Loucy (cell line): ENCODE data around the gene LDLRAD4.

Experiments
- H2AFZ ChIP-seq: fragments of 200-600 bp; sonication (generic); 2 replicates; pipeline ENCODE4 v1.6.0; 2016; ENCODE audit warnings: antibody characterized with exemption, mild to moderate bottlenecking, low read length, moderate library complexity
- H3F3A ChIP-seq: fragments of 200-600 bp; 2 replicates; pipeline ENCODE4 v1.6.0; 2016; ENCODE audit warnings: antibody characterized with exemption, low read depth, mild to moderate bottlenecking
- H3K27me3 ChIP-seq: fragments of 200-600 bp; sonication (generic); 2 replicates; pipeline ENCODE4 v1.6.1; 2014; ENCODE audit warnings: low read length, mild to moderate bottlenecking; ENCODE audit not compliant: insufficient read depth, poor library complexity, severe bottlenecking
- H3K36me3 ChIP-seq: fragments of 200-600 bp; sonication (generic); 2 replicates; pipeline ENCODE4 v1.6.1; 2016; ENCODE audit warnings: low read length; ENCODE audit not compliant: insufficient read depth
- H3K4me1 ChIP-seq: fragments of 200-600 bp; sonication (generic); 2 replicates; pipeline ENCODE4 v1.5.1; 2014; ENCODE audit warnings: low read length, mild to moderate bottlenecking; ENCODE audit not compliant: insufficient read depth, poor library complexity, severe bottlenecking
- H3K4me2 ChIP-seq: fragments of 200-600 bp; sonication (generic); 2 replicates; pipeline ENCODE4 v1.6.0; 2014; ENCODE audit warnings: antibody characterized with exemption, low read length, low read depth, mild to moderate bottlenecking; ENCODE audit not compliant: poor library complexity, severe bottlenecking
- H3K4me3 ChIP-seq: fragments of 200-600 bp; sonication (generic); 2 replicates; pipeline ENCODE4 v1.5.1; 2014; ENCODE audit warnings: low read length, mild to moderate bottlenecking, mixed read lengths; ENCODE audit not compliant: poor library complexity, severe bottlenecking
- H3K79me2 ChIP-seq: fragments of 200-600 bp; sonication (generic); 2 replicates; pipeline ENCODE4 v1.6.1; 2014; ENCODE audit warnings: low read length; ENCODE audit not compliant: insufficient read depth
- H3K9ac ChIP-seq: fragments of 200-600 bp; sonication (generic); 2 replicates; pipeline ENCODE4 v1.6.0; 2014; ENCODE audit warnings: mild to moderate bottlenecking, low read depth, low read length, moderate library complexity; ENCODE audit not compliant: poor library complexity, severe bottlenecking
- H3K9me2 ChIP-seq: fragments of 200-600 bp; sonication (generic); replicated peaks from 2 replicates; pipeline ENCODE4 v1.6.1; 2016; ENCODE audit warnings: low read depth, low read length, mixed read lengths
- H3K9me3 ChIP-seq: fragments of 200-600 bp; sonication (generic); 2 replicates; pipeline ENCODE4 v1.6.1; 2014; ENCODE audit warnings: mild to moderate bottlenecking, antibody characterized with exemption, low read length, low read depth; ENCODE audit not compliant: insufficient read depth
- H4K20me1 ChIP-seq: fragments of 200-600 bp; sonication (generic); 2 replicates; pipeline ENCODE4 v1.6.0; 2014; ENCODE audit warnings: antibody characterized with exemption, low read length, mild to moderate bottlenecking; ENCODE audit not compliant: insufficient read depth, poor library complexity, severe bottlenecking
- EZH2phosphoT487 ChIP-seq: fragments of 200-600 bp; IDR thresholded peaks from 2 replicates; pipeline ENCODE4 v1.6.1; 2018; ENCODE audit warnings: antibody characterized with exemption, mild to moderate bottlenecking, moderate library complexity, borderline replicate concordance
- TF ChIP-seq, protein P1 (sequence below): fragments of 200-600 bp; sonication (generic); conservative IDR thresholded peaks from 2 replicates; pipeline ENCODE4 v1.5.1; 2014; ENCODE audit warnings: mild to moderate bottlenecking, antibody characterized with exemption, low read length

Gene LDLRAD4

DNA sequence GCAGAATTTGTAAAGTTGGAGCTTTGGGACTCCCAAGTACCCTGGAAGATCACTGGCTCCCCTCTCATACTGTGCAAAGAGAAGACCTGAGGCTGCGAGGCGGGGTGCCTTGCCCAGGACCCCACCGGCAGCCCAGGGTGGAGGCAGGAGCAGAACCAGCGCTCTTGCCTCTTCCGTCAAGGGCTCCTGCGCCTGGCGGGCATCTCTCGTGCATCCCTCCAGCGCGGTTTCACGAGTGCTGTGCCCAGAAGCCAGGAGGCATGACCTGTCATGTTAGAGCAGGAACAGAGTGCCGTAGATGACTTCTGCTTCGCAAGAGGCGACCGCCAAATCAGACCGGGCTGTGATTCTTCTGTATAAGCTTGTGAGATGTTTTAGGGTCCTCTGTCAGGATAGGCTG, 77.3 kb downstream of the LDLRAD4 start:
- H3K9ac ChIP-seq = no peak overlapping the region
- H3K79me2 ChIP-seq = 0 out of 2 replicates have a peak, but pooled peaks cover 8% of the 10 kb centered on the region
- no peaks in the 10 kb centered on the region for H3K9me2 ChIP-seq
- H3K27me3 ChIP-seq = no peaks in the 10 kb centered on the region
- no peaks in the 10 kb centered on the region for H3K9me3 ChIP-seq
- no peaks in the 10 kb centered on the region for H3F3A ChIP-seq
- no peaks in the 10 kb centered on the region for H4K20me1 ChIP-seq
- TF ChIP-seq, protein P1, sequence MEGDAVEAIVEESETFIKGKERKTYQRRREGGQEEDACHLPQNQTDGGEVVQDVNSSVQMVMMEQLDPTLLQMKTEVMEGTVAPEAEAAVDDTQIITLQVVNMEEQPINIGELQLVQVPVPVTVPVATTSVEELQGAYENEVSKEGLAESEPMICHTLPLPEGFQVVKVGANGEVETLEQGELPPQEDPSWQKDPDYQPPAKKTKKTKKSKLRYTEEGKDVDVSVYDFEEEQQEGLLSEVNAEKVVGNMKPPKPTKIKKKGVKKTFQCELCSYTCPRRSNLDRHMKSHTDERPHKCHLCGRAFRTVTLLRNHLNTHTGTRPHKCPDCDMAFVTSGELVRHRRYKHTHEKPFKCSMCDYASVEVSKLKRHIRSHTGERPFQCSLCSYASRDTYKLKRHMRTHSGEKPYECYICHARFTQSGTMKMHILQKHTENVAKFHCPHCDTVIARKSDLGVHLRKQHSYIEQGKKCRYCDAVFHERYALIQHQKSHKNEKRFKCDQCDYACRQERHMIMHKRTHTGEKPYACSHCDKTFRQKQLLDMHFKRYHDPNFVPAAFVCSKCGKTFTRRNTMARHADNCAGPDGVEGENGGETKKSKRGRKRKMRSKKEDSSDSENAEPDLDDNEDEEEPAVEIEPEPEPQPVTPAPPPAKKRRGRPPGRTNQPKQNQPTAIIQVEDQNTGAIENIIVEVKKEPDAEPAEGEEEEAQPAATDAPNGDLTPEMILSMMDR = no peak
- no peak for TF ChIP-seq EZH2phosphoT487
- H3K4me3 ChIP-seq = no peak overlapping the region
- H3K36me3 ChIP-seq = no peaks in the 10 kb centered on the region
- peaks cover 19% of the 10 kb centered on the region for H3K4me1 ChIP-seq
- H2AFZ ChIP-seq = no peak overlapping the region
- no peak overlapping the region for H3K4me2 ChIP-seq

DNA sequence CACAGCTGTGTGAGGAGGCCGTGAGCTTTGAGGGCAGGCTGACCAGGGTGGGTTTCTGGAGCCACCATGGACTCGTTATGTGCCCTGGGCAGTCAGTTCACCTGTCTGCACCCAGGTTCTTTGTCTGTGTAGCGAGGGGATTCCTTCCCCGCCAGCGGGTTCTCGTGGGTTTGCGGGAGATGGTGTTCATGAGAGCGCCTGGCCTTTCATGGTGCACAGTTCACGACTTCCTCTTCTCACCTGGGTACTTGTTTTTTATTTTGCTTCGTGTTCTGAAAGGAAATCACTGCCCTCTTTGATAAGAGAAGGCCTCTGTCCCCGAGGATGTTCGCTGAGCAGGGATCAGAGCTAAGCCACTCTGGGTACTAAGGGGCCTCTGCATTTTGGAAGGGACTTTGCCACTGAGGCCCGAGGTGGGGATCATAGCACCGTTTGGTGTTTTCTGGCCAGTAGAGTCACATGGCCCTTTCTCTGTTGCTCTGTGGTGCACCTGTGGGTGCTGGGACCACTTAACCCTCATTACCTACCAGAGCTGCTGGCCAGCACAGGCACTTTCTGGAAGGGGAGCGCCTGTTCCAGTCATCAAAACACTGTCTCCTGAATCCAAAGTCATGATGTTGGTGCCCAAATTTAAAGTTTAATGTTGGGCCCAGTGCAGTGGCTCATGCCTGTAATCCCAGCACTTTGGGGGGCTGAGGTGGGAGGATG, 78.5 kb downstream of the LDLRAD4 start:
- Histone ChIP-seq H3K9ac (no peak overlapping the region), H3K79me2 (0 out of 2 replicates have a peak, but pooled peaks cover 10% of the 10 kb centered on the region), H3K9me2 (no peaks in the 10 kb centered on the region), H4K20me1 (no peaks in the 10 kb centered on the region), H3F3A (no peaks in the 10 kb centered on the region), H3K36me3 (no peaks in the 10 kb centered on the region), H3K4me2 (peak overlapping the region; percentile 2), H3K27me3 (no peaks in the 10 kb centered on the region), H2AFZ (no peak overlapping the region), H3K4me3 (no peak overlapping the region), H3K9me3 (no peaks in the 10 kb centered on the region), H3K4me1 (peaks cover 22% of the 10 kb centered on the region)
- TF ChIP-seq, protein P1 = no peak
- TF ChIP-seq EZH2phosphoT487 = no peak

DNA sequence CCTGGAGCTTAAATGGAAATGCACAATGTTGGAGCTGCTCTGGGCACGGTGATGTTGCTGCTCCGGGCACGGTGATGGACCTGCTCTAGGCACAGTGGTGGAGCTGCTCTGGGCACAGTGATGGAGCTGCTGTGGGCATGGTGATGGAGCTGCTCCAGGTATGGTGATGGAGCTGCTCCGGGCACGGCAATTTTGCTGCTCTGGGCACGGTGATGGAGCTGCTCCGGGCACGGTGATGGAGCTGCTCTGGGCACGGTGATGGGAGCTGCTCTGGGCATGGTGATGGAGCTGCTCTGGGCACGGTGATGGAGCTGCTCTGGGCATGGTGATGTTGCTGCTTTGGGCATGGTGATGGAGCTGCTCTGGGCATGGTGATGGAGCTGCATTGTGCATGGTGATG, 79.7 kb downstream of the LDLRAD4 start:
- Histone ChIP-seq H3K9ac (no peak overlapping the region), H4K20me1 (no peaks in the 10 kb centered on the region), H3K4me1 (peaks cover 34% of the 10 kb centered on the region), H3K27me3 (no peaks in the 10 kb centered on the region), H3K4me3 (no peak overlapping the region), H3F3A (no peaks in the 10 kb centered on the region), H3K79me2 (peaks cover 12% of the 10 kb centered on the region; the same call in 1 of the 2 replicates), H3K4me2 (no peak overlapping the region), H2AFZ (no peak overlapping the region), H3K36me3 (no peaks in the 10 kb centered on the region), H3K9me3 (no peaks in the 10 kb centered on the region), H3K9me2 (no peaks in the 10 kb centered on the region)
- TF ChIP-seq EZH2phosphoT487 = no peak
- TF ChIP-seq, protein P1 = no peak
